IMR-90 (cell line): ENCODE measurements around the gene FNDC11. TPM values are rescaled to one million over a fixed set of nuclear protein-coding genes. Genes with fewer than 3 reads are reported as not detected.

Experiments used
- ATAC-seq: fragments of 200-7000 bp; cut with Tn5 transposase; 2 replicates; pipeline ENCODE4 v1.9.1; 2020; ENCODE audit warnings: low read depth, mild to moderate bottlenecking, moderate library complexity
- BruUV-seq: library from RNA; stranded (reverse); fragments of 400-500 nt; replicated peaks from 2 replicates; lab custom pipeline; 2021; lab: Mats Ljungman, UMichigan
- CTCF ChIA-PET: fragments of 300-600 bp; formaldehyde crosslinking; extraction: SDS; loops from one replicate; lab custom pipeline; 2021; ENCODE audit warnings: antibody characterized with exemption; lab: Yijun Ruan, JAX
- POLR2A ChIA-PET: fragments of 300-600 bp; sonication (Branson Sonifier 250); formaldehyde crosslinking; loops from one replicate; lab custom pipeline; 2022; ENCODE audit warnings: antibody characterized with exemption; ENCODE audit not compliant: unreplicated experiment; lab: Charles Lee
- DNase-seq: peaks from one replicate; pipeline ENCODE4 v3.0.0; 2013
- H2AFZ ChIP-seq: replicated peaks from 2 replicates; pipeline ENCODE3; 2013; ENCODE audit warnings: low read length, mild to moderate bottlenecking; ENCODE audit not compliant: poor library complexity
- H2AK5ac ChIP-seq: 2 replicates; pipeline ENCODE4 v1.6.1; 2013; ENCODE audit warnings: low read depth, low read length, inconsistent platforms
- H2AK9ac ChIP-seq: replicated peaks from 2 replicates; pipeline ENCODE3; 2013; ENCODE audit warnings: mild to moderate bottlenecking, low read depth, low read length, moderate library complexity; ENCODE audit not compliant: poor library complexity
- H2BK120ac ChIP-seq: 2 replicates; pipeline ENCODE4 v1.6.1; 2013; ENCODE audit warnings: low read depth, low read length, inconsistent platforms
- H2BK15ac ChIP-seq: 3 replicates; pipeline ENCODE4 v1.6.1; 2013; ENCODE audit warnings: low read depth, low read length, inconsistent platforms
- H2BK20ac ChIP-seq: 2 replicates; pipeline ENCODE4 v1.6.1; 2013; ENCODE audit warnings: low read depth, mild to moderate bottlenecking, inconsistent platforms, low read length, moderate library complexity
- H2BK5ac ChIP-seq: 2 replicates; pipeline ENCODE4 v1.6.1; 2013; ENCODE audit warnings: mild to moderate bottlenecking, low read depth, low read length, inconsistent platforms; ENCODE audit not compliant: poor library complexity, severe bottlenecking
- H3K14ac ChIP-seq: replicated peaks from 2 replicates; pipeline ENCODE4 v1.6.1; 2013; ENCODE audit warnings: low read depth, low read length, inconsistent platforms
- H3K18ac ChIP-seq: 2 replicates; pipeline ENCODE4 v1.6.1; 2013; ENCODE audit warnings: low read depth, low read length, control low read depth
- H3K23ac ChIP-seq: 2 replicates; pipeline ENCODE4 v1.6.1; 2013; ENCODE audit warnings: low read depth, low read length, inconsistent platforms
- H3K27ac ChIP-seq: 2 replicates; pipeline ENCODE4 v1.5.1; 2013; ENCODE audit warnings: mild to moderate bottlenecking, control low read depth, low read length; ENCODE audit not compliant: insufficient read depth
- H3K27me3 ChIP-seq: 2 replicates; pipeline ENCODE4 v1.6.1; 2013; ENCODE audit warnings: low read length; ENCODE audit not compliant: control insufficient read depth, insufficient read depth
- H3K36me3 ChIP-seq: 2 replicates; pipeline ENCODE4 v1.6.1; 2013; ENCODE audit warnings: low read length, mixed read lengths; ENCODE audit not compliant: control insufficient read depth, insufficient read depth
- H3K4ac ChIP-seq: 2 replicates; pipeline ENCODE4 v1.6.1; 2013; ENCODE audit warnings: low read depth, low read length, inconsistent platforms
- H3K4me1 ChIP-seq: 2 replicates; pipeline ENCODE4 v1.6.1; 2013; ENCODE audit warnings: low read length, mixed read lengths; ENCODE audit not compliant: control insufficient read depth, insufficient read depth
- H3K4me2 ChIP-seq: 2 replicates; pipeline ENCODE4 v1.6.1; 2013; ENCODE audit warnings: low read depth, mild to moderate bottlenecking, control low read depth, low read length, moderate library complexity
- H3K4me3 ChIP-seq: 2 replicates; pipeline ENCODE4 v1.5.1; 2013; ENCODE audit warnings: low read depth, mild to moderate bottlenecking, control low read depth, low read length, moderate library complexity; ENCODE audit not compliant: insufficient read depth
- H3K56ac ChIP-seq: 2 replicates; pipeline ENCODE4 v1.6.1; 2013; ENCODE audit warnings: low read length, inconsistent platforms; ENCODE audit not compliant: insufficient read depth; ENCODE audit errors: extremely low read depth
- H3K79me1 ChIP-seq, 2 experiments: 2 replicates each; pipeline ENCODE4 v1.6.1; 2013; ENCODE audit warnings: low read length in 2 of 2, inconsistent platforms in 1 of 2, low read depth in 1 of 2
- H3K9ac ChIP-seq: 2 replicates; pipeline ENCODE4 v1.6.1; 2013; ENCODE audit warnings: low read depth, low read length, control low read depth
- H3K9me1 ChIP-seq: 2 replicates; pipeline ENCODE4 v1.6.1; 2013; ENCODE audit warnings: low read length, inconsistent platforms; ENCODE audit not compliant: insufficient read depth
- H3K9me3 ChIP-seq: 2 replicates; pipeline ENCODE4 v1.6.1; 2013; ENCODE audit warnings: low read length; ENCODE audit not compliant: control insufficient read depth, insufficient read depth
- H4K20me1 ChIP-seq: 2 replicates; pipeline ENCODE4 v1.6.1; 2013; ENCODE audit warnings: low read length, inconsistent platforms; ENCODE audit not compliant: insufficient read depth
- H4K5ac ChIP-seq: 2 replicates; pipeline ENCODE4 v1.6.1; 2013; ENCODE audit warnings: mild to moderate bottlenecking, low read depth, low read length, control low read depth
- H4K8ac ChIP-seq, 2 experiments: 2 replicates each; pipeline ENCODE4 v1.6.1; 2013; ENCODE audit warnings: low read depth in 2 of 2, low read length in 2 of 2, control low read depth in 1 of 2, inconsistent platforms in 1 of 2
- H4K91ac ChIP-seq: 2 replicates; pipeline ENCODE4 v1.6.1; 2013; ENCODE audit warnings: low read depth, low read length, inconsistent platforms; ENCODE audit not compliant: insufficient read depth
- FOS ChIP-seq: fragments of 150-350 bp; IDR thresholded peaks from 2 replicates; pipeline ENCODE4 v1.6.1; 2016; ENCODE audit warnings: low read depth, low read length
- MAFK ChIP-seq: IDR thresholded peaks from 2 replicates; pipeline ENCODE4 v1.6.1; 2012; ENCODE audit warnings: low read depth, low read length, improper control_type of control experiment
- MAZ ChIP-seq: IDR thresholded peaks from 2 replicates; pipeline ENCODE4 v1.6.1; 2012; ENCODE audit warnings: low read depth, mild to moderate bottlenecking, low read length, improper control_type of control experiment, moderate library complexity, borderline replicate concordance
- MXI1 ChIP-seq: IDR thresholded peaks from 2 replicates; pipeline ENCODE4 v1.6.1; 2012; ENCODE audit warnings: low read depth, mild to moderate bottlenecking, low read length, moderate library complexity, borderline replicate concordance
- NFE2L2 ChIP-seq: fragments of 150-350 bp; IDR thresholded peaks from 2 replicates; pipeline ENCODE4 v1.6.1; 2016; ENCODE audit warnings: low read depth, mild to moderate bottlenecking, low read length
- POLR2A ChIP-seq: IDR thresholded peaks from 2 replicates; pipeline ENCODE4 v1.6.1; 2012; ENCODE audit warnings: mild to moderate bottlenecking, low read depth, low read length
- RCOR1 ChIP-seq: IDR thresholded peaks from 2 replicates; pipeline ENCODE4 v1.6.1; 2012; ENCODE audit warnings: mild to moderate bottlenecking, low read length, improper control_type of control experiment; ENCODE audit not compliant: insufficient replicate concordance
- RFX5 ChIP-seq: IDR thresholded peaks from 2 replicates; pipeline ENCODE4 v1.8.0; 2012; ENCODE audit warnings: low read depth, mild to moderate bottlenecking, low read length, moderate library complexity
- SMC3 ChIP-seq: fragments of 150-350 bp; IDR thresholded peaks from 2 replicates; pipeline ENCODE4 v1.6.1; 2016; ENCODE audit warnings: low read depth, mild to moderate bottlenecking, antibody characterized with exemption, low read length, moderate library complexity
- WGBS, 2 experiments: methylation state at CpG; one replicate each; pipeline versions ENCODE4 v1.1.5 to v1.1.7; 2013; ENCODE audit warnings: missing lambda C conversion rate in 2 of 2; ENCODE audit not compliant: insufficient read length in 1 of 2; ENCODE audit errors: extremely low coverage in 2 of 2; 5-methylcytosine and 5-hydroxymethylcytosine counted together
- dilution Hi-C: fragments of 300-500 bp; cut with HindIII; formaldehyde crosslinking; loops from one replicate; pipeline ENCODE4 v1.14.3; 2018; ENCODE audit warnings: low sequenced_read_pairs; ENCODE audit not compliant: unreplicated experiment
- in situ Hi-C: fragments of 300-500 bp; cut with MboI; formaldehyde crosslinking; loops from 3 replicates; pipeline ENCODE4 v1.14.3; 2019; ENCODE audit warnings: low sequenced_read_pairs, inconsistent platforms, mixed read lengths
- intact Hi-C: fragments of 100-400 bp; cut with micrococcal nuclease; formaldehyde crosslinking; loops from 2 replicates; pipeline ENCODE4 v1.10.0; 2022
- polyA plus RNA-seq, 3 experiments: library from polyadenylated mRNA; depleted of rRNA; stranded (reverse); fragments of >200 nt; gene quantifications; 2 replicates each; pipeline ENCODE4 v1.2.3, GENCODE V29; 2012; ENCODE audit warnings: low replicate concordance in 1 of 3
- total RNA-seq: library from RNA; depleted of rRNA; stranded (reverse); fragments of >200 nt; gene quantifications from 2 replicates; pipeline ENCODE4 v1.2.3, GENCODE V29; 2012
- TF ChIP-seq, protein P1 (sequence below): conservative IDR thresholded peaks from 2 replicates; pipeline ENCODE4 v1.5.1; 2012; ENCODE audit warnings: mild to moderate bottlenecking, low read depth, low read length, improper control_type of control experiment

Gene FNDC11
- total and polyA plus RNA-seq, 2 of the 4 experiments (the other 2 are of a cell fraction): 0.36 to 1.0 TPM

DNA sequence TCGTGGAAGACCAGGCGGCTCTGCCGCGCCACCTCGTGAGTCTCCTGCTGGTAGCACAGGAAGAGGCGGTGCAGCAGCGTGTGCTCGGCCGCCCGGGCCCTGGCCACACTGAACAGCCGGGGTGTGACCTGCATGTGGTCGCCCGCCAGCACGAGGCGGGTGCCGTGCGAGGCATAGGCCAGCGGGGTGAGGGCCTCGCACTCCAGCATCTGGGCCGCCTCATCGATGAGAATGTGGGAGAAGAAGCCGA, 13.1 kb downstream of the FNDC11 start:
- no peak overlapping the region for H3K23ac ChIP-seq
- H2BK5ac ChIP-seq: no peak overlapping the region
- intact Hi-C loops (no loop called here), in situ Hi-C loops (no loop called here), dilution Hi-C loops (no loop called here)
- H4K8ac ChIP-seq: no peak overlapping the region
- no peaks in the 10 kb centered on the region for H3K27me3 ChIP-seq
- H3K4me3 ChIP-seq: no peak overlapping the region
- POLR2A ChIA-PET: no interaction called here
- H4K91ac ChIP-seq: no peak overlapping the region
- no peak overlapping the region for H2BK15ac ChIP-seq
- H3K14ac ChIP-seq: no peak overlapping the region
- CTCF ChIA-PET: no interaction called here
- TF ChIP-seq, protein P1, sequence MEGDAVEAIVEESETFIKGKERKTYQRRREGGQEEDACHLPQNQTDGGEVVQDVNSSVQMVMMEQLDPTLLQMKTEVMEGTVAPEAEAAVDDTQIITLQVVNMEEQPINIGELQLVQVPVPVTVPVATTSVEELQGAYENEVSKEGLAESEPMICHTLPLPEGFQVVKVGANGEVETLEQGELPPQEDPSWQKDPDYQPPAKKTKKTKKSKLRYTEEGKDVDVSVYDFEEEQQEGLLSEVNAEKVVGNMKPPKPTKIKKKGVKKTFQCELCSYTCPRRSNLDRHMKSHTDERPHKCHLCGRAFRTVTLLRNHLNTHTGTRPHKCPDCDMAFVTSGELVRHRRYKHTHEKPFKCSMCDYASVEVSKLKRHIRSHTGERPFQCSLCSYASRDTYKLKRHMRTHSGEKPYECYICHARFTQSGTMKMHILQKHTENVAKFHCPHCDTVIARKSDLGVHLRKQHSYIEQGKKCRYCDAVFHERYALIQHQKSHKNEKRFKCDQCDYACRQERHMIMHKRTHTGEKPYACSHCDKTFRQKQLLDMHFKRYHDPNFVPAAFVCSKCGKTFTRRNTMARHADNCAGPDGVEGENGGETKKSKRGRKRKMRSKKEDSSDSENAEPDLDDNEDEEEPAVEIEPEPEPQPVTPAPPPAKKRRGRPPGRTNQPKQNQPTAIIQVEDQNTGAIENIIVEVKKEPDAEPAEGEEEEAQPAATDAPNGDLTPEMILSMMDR: no peak
- TF ChIP-seq NFE2L2 (no peak), POLR2A (no peak), MAZ (no peak), FOS (no peak), RFX5 (no peak), RCOR1 (no peak), SMC3 (no peak), MAFK (no peak), MXI1 (no peak)
- H4K5ac ChIP-seq: no peak overlapping the region
- no TSS peak for BruUV-seq
- no peak overlapping the region for H3K27ac ChIP-seq
- no peak overlapping the region for H3K4ac ChIP-seq
- H3K4me1 ChIP-seq: no peaks in the 10 kb centered on the region
- H2BK120ac ChIP-seq: no peak overlapping the region
- H2AFZ ChIP-seq: no peak overlapping the region
- no peaks in the 10 kb centered on the region for H3K79me1 ChIP-seq
- H3K36me3 ChIP-seq: peaks cover 50% of the 10 kb centered on the region
- H3K9me3 ChIP-seq: no peaks in the 10 kb centered on the region
- no peak overlapping the region for H3K9ac ChIP-seq
- DNase-seq: no peak
- no peak for ATAC-seq
- no peak overlapping the region for H3K4me2 ChIP-seq
- H2AK9ac ChIP-seq: peak overlapping the region; percentile 42
- 90% methylated on average over 21 of the region's 22 CpGs; no CpG with 5 or more reads in 1 of the 2 experiments for WGBS, 2 experiments
- H3K56ac ChIP-seq: no peak overlapping the region
- H3K18ac ChIP-seq: no peak overlapping the region
- H3K9me1 ChIP-seq: no peaks in the 10 kb centered on the region
- no peak overlapping the region for H2BK20ac ChIP-seq
- no peak overlapping the region for H2AK5ac ChIP-seq
- no peaks in the 10 kb centered on the region for H4K20me1 ChIP-seq
